CD14-positive monocyte (primary cell): ENCODE measurements around the gene SZT2. TPM values are rescaled to one million over a fixed set of nuclear protein-coding genes. Genes with fewer than 3 reads are reported as not detected.
A peak's percentile ranks its signal among the peaks of the same experiment; 100 is the strongest.

Experiments used
- DNase-seq, 3 donors: peaks; one replicate each; pipeline ENCODE4 v3.0.0-alpha.2; 2011 to 2022
- H2AFZ ChIP-seq: 2 replicates; pipeline ENCODE4 v1.6.0; 2012; ENCODE audit warnings: mild to moderate bottlenecking, low read depth, low read length, inconsistent platforms; ENCODE audit not compliant: insufficient read depth, poor library complexity, severe bottlenecking
- H3K27ac ChIP-seq, 2 donors: 1 replicate in 1 of 2; 2 replicates in 1 of 2; pipeline ENCODE4 v1.5.1; 2012 to 2013; ENCODE audit warnings: low read length in 2 of 2, control low read depth in 1 of 2, inconsistent platforms in 1 of 2, low read depth in 1 of 2, mild to moderate bottlenecking in 1 of 2
- H3K27me3 ChIP-seq, 2 donors: one replicate each; pipeline versions ENCODE4 v1.6.0 to v1.6.1; 2011 to 2013; ENCODE audit warnings: low read length in 2 of 2; ENCODE audit not compliant: control insufficient read depth in 2 of 2, insufficient read depth in 2 of 2
- H3K36me3 ChIP-seq, 2 donors: replicated peaks in 1 of 2; 1 replicate in 1 of 2; 2 replicates in 1 of 2; pipeline versions ENCODE4 v1.5.1 to v1.6.1; 2012 to 2013; ENCODE audit warnings: low read length in 2 of 2, control low read depth in 1 of 2, inconsistent platforms in 1 of 2, mild to moderate bottlenecking in 1 of 2; ENCODE audit not compliant: insufficient read depth in 2 of 2, control insufficient read depth in 1 of 2
- H3K4me1 ChIP-seq, 2 donors: 1 replicate in 1 of 2; 2 replicates in 1 of 2; pipeline versions ENCODE4 v1.5.1 to v1.6.1; 2012 to 2013; ENCODE audit warnings: low read length in 2 of 2, control low read depth in 1 of 2, inconsistent platforms in 1 of 2, mild to moderate bottlenecking in 1 of 2, moderate library complexity in 1 of 2; ENCODE audit not compliant: insufficient read depth in 2 of 2, control insufficient read depth in 1 of 2
- H3K4me2 ChIP-seq: replicated peaks from 2 replicates; pipeline ENCODE3; 2012; ENCODE audit warnings: low read length, moderate library complexity, mild to moderate bottlenecking; ENCODE audit not compliant: poor library complexity, severe bottlenecking; ENCODE audit errors: extremely low read depth
- H3K4me3 ChIP-seq, 3 experiments: fragments of 200-600 bp in 1 of 3; sonication (generic) in 1 of 3; replicated peaks in 1 of 3; 1 replicate in 2 of 3; 2 replicates in 1 of 3; pipeline ENCODE4 v1.5.1; 2011 to 2013; ENCODE audit warnings: low read length in 3 of 3, mild to moderate bottlenecking in 3 of 3, control low read depth in 2 of 3, low read depth in 2 of 3, inconsistent platforms in 1 of 3, moderate library complexity in 1 of 3
- H3K79me2 ChIP-seq: 2 replicates; pipeline ENCODE4 v1.6.0; 2012; ENCODE audit warnings: mild to moderate bottlenecking, control low read depth, inconsistent platforms, low read length, moderate library complexity; ENCODE audit not compliant: insufficient read depth
- H3K9ac ChIP-seq: 2 replicates; pipeline ENCODE4 v1.6.0; 2017; ENCODE audit warnings: low read length, mild to moderate bottlenecking; ENCODE audit not compliant: insufficient read depth, poor library complexity, severe bottlenecking
- H3K9me3 ChIP-seq, 2 donors: replicated peaks in 1 of 2; 1 replicate in 1 of 2; 2 replicates in 1 of 2; pipeline versions ENCODE4 v1.5.1 to v1.6.1; 2012 to 2013; ENCODE audit warnings: low read length in 2 of 2, control low read depth in 1 of 2; ENCODE audit not compliant: control insufficient read depth in 1 of 2, insufficient read depth in 1 of 2
- H4K20me1 ChIP-seq: 2 replicates; pipeline ENCODE4 v1.6.0; 2012; ENCODE audit warnings: mild to moderate bottlenecking, low read length, control low read depth, moderate library complexity; ENCODE audit not compliant: insufficient read depth
- H3K27ac Mint-ChIP-seq, 7 donors: one replicate each; pipeline ENCODE4 v1.8.0; 2020; ENCODE audit warnings: mild to moderate bottlenecking in 7 of 7, mixed read lengths in 7 of 7, moderate library complexity in 6 of 7, inconsistent platforms in 2 of 7
- H3K27me3 Mint-ChIP-seq, 3 donors: one replicate each; pipeline ENCODE4 v1.8.0; 2021 to 2022; ENCODE audit warnings: low read depth in 3 of 3, mild to moderate bottlenecking in 3 of 3, mixed read lengths in 3 of 3, moderate library complexity in 3 of 3, inconsistent platforms in 1 of 3
- H3K36me3 Mint-ChIP-seq, 2 donors: one replicate each; pipeline ENCODE4 v1.8.0; 2020; ENCODE audit warnings: mixed read lengths in 2 of 2, inconsistent platforms in 1 of 2, mild to moderate bottlenecking in 1 of 2
- H3K4me1 Mint-ChIP-seq: one replicate; pipeline ENCODE4 v1.8.0; 2020; ENCODE audit warnings: mild to moderate bottlenecking, mixed read lengths
- H3K4me3 Mint-ChIP-seq, 2 donors: one replicate each; pipeline ENCODE4 v1.8.0; 2020; ENCODE audit warnings: mild to moderate bottlenecking in 2 of 2, mixed read lengths in 2 of 2, moderate library complexity in 1 of 2
- H3K9me3 Mint-ChIP-seq, 7 donors: one replicate each; pipeline ENCODE4 v1.8.0; 2020 to 2022; ENCODE audit warnings: mixed read lengths in 7 of 7, mild to moderate bottlenecking in 6 of 7, moderate library complexity in 6 of 7, inconsistent platforms in 2 of 7
- CTCF ChIP-seq: fragments of 200-600 bp; IDR thresholded peaks from one replicate; pipeline ENCODE4 v1.8.0; 2022; ENCODE audit warnings: antibody characterized with exemption, mild to moderate bottlenecking
- WGBS: methylation state at CpG from one replicate; pipeline ENCODE4 v1.1.5; 2013; ENCODE audit warnings: missing lambda C conversion rate; ENCODE audit not compliant: insufficient coverage; 5-methylcytosine and 5-hydroxymethylcytosine counted together
- intact Hi-C, 2 donors: fragments of 100-400 bp; cut with micrococcal nuclease; formaldehyde crosslinking; loops; one replicate each; pipeline versions ENCODE4 v1.15.0 to v1.15.1; 2023
- polyA plus RNA-seq, 3 donors: library from polyadenylated mRNA; depleted of rRNA in 1 of 3; unstranded in 2 of 3; stranded (reverse) in 1 of 3; fragments of 300-500 nt in 2 of 3; fragments of >200 nt in 1 of 3; fragmentation: Illumina TruSeq in 2 of 3; gene quantifications; 1 replicate in 2 of 3; 2 replicates in 1 of 3; pipeline ENCODE4 v1.2.3, GENCODE V29; 2012 to 2021

The SZT2 gene
- polyA plus RNA-seq, 3 donors, result 2.4 to 29.9 (median 2.6) TPM

- Histone ChIP-seq H3K79me2 (peaks cover 32% of the 10 kb centered on the region), H3K36me3 (peaks cover 0 to 5% of the 10 kb centered on the region in 2 donors), H3K9ac (no peak overlapping the region), H3K9me3 (no peaks in the 10 kb centered on the region), H3K4me3 (no peak overlapping the region), H3K27me3 (no peaks in the 10 kb centered on the region), H2AFZ (no peak overlapping the region), H3K4me1 (peaks cover 33 to 50% of the 10 kb centered on the region in 2 donors), H4K20me1 (peaks cover 27% of the 10 kb centered on the region), H3K27ac (no peak overlapping the region), H3K4me2 (no peak overlapping the region)
- no peak for TF ChIP-seq CTCF
- H3K9me3 Mint-ChIP-seq, result no peaks in the 10 kb centered on the region
- H3K4me3 Mint-ChIP-seq, result no peak overlapping the region
- H3K27ac Mint-ChIP-seq, result peak overlapping the region in 3 of 7 donors; percentile 25 to 33 (median 32)
- H3K36me3 Mint-ChIP-seq, result peaks cover 6 to 13% of the 10 kb centered on the region in 2 donors
- no peaks in the 10 kb centered on the region for H3K27me3 Mint-ChIP-seq
- DNase-seq, result no peak
- WGBS, result 100% methylated on average over 2 of the region's 4 CpGs
- intact Hi-C loops, result no loop called here
- H3K4me1 Mint-ChIP-seq, result peaks cover 34% of the 10 kb centered on the region
Measured at GRCh38 chr1:43370564-43370963, 19.1 kb upstream of the SZT2 start.

GRCh38 chr1:43372172-43372571 lies 17.5 kb upstream of the SZT2 start:
- Histone ChIP-seq H3K4me3 (no peak overlapping the region), H2AFZ (no peak overlapping the region), H3K27me3 (no peaks in the 10 kb centered on the region), H4K20me1 (peaks cover 14% of the 10 kb centered on the region), H3K4me2 (no peak overlapping the region), H3K4me1 (peaks cover 18 to 34% of the 10 kb centered on the region in 2 donors), H3K27ac (no peak overlapping the region), H3K79me2 (peaks cover 16% of the 10 kb centered on the region), H3K9me3 (no peaks in the 10 kb centered on the region), H3K36me3 (peaks cover 0 to 4% of the 10 kb centered on the region in 2 donors), H3K9ac (no peak overlapping the region)
- Mint-ChIP-seq H3K9me3 (no peaks in the 10 kb centered on the region), H3K27ac (peak overlapping the region in 1 of 7 donors; percentile 60), H3K4me3 (no peak overlapping the region), H3K36me3 (peaks cover 7 to 8% of the 10 kb centered on the region in 2 donors), H3K4me1 (peaks cover 19% of the 10 kb centered on the region), H3K27me3 (no peaks in the 10 kb centered on the region)
- 100% methylated on average over 4 of the region's 5 CpGs for WGBS
- intact Hi-C loops, result no loop called here
- TF ChIP-seq CTCF, result no peak
- DNase-seq, result no peak
